Activated CD4-positive, alpha-beta T cell treated with anti-CD3 and anti-CD28 coated beads for 24 hours (primary cell): ENCODE measurements around the gene ABCD4.
"Not testable (repeated sequence)": the region's sequence is repeated elsewhere in the genome, so short reads cannot be mapped to it uniquely, and the experiment has no call there.

Source experiments
- DNase-seq, 2 donors: peaks; one replicate each; pipeline ENCODE4 v3.0.0-alpha.2; 2020; ENCODE audit warnings: low read depth in 2 of 2

The ABCD4 gene

DNA sequence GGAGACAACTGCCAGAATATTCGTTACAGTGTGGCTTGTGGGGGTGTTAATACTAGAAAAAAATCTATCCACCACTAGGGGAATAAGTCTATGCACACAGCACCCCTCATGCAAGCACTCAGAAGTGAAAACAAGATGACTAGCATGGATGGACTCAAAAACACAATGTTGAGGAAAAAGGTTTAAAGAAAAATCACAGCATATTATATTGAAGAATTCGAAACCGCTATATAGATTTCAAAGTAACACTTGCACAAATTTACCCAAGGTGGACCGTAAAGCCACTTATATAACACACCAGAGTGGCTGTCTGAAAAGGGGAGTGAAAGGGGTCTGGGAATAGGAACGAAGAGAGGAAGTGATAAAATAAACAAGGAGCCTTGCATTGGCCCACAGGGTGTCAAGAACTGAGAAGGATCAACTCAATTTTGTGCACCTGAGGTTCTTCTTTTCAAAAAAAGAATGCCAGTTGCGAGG, 544 bp downstream of the ABCD4 start:
- DNase-seq = no peak

DNA sequence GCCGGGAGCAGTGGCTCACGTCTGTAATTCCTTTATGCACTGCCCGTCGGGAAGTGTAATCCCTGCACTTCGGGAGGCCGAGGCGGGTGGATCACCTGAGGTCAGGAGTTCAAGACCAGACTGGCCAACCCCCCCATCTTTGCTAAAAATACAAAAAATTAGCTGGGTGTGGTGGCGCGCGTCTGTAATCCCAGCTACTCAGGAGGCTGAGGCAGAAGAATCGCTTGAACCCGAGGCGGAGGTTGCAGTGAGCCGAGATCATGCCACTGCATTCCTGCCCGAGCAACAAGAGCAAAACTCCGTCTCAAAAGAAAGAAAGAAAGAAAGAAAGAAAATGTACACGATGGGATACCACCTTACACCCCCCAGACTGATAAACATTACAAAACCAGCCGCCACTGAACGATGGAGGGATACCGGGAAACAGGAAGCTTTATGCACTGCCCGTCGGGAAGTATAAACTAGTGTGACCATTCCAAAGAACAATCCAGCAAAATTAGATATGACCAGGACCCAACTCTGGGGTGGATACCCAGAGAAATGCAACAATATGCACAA, 1.1 kb downstream of the ABCD4 start:
- no peak for DNase-seq

DNA sequence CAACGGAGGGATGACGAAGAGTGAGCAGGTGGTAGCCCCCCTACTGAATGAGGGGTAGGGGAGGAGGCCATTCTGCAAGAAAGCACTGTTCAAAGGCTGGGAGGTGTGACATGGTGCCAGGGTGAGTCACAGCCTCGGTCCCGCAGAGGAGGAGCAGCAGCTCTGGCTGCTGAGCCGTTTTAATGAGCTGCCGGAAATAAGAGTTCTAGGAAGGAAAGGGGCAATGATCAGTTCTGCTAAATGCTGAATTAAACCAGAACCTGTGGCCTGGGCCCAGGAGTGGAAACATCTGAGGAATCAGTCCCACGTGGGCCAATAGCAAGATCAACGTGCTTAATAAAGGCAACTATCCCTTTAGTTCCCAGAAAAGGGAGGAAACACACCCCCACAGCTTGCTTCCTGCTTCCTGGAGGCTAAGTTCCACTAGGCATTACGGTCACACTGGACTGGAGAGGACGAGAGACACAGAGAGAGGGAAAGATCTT, 3.6 kb downstream of the ABCD4 start:
- DNase-seq = no peak

DNA sequence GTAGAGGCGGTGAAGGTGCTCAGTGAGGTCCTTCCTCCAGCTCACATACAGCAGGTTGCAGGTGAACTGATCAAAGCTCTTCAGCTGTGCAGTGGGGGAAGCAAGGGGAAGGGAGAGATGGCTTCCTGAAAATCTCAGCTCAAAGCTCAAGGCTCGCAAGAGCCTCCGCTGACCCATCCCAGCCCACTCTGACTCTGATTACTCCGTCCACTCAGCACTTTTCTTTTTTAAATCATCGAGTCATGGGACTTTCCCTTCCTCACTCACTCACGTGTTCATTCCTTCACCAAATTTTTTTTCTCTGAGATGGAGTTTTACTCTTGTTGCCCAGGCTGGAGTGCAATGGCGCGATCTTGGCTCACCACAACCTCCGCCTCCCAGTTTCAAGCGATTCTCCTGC, 4.7 kb downstream of the ABCD4 start:
- DNase-seq = no peak

DNA sequence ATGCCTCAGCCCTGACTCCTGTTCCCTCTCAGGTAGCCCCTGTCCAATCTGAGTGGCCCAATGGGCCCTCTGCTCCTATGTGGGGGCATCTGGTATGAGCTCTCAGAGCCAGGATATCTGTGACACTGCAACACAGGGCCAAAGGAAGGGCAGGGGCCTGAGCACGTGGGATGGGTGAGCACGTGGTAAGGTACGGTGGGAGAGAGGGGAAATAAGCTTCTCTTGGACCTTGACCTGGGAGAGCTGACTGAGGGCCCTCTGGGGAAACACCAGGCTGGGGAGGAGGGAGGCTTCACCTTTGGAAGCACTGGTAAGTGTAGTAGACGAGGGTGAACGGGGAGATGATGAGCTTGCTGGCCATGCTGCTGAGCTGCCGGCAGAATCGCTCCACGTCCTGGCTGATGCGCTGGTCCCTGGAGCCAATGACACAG, 6.7 kb downstream of the ABCD4 start:
- DNase-seq = no peak

DNA sequence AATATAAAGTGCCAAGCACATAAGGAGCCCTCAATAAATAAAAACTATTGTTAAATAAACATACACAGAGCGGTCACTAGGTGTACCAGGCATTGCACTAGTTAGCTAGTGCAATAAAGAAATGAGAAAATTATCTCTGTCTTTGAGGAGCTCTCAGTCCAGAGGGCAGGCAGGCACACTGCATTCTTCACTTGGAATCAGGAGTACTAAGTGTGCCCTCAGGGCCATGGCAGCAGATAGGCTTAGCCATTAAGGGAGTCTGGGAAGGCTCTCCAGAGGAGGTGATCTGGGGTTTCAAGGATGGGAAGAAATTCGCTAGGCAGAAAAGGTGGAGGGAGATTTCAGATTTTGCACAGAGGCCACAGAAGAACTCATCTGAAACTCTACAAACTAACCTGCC, 9.1 kb downstream of the ABCD4 start:
- no peak for DNase-seq

DNA sequence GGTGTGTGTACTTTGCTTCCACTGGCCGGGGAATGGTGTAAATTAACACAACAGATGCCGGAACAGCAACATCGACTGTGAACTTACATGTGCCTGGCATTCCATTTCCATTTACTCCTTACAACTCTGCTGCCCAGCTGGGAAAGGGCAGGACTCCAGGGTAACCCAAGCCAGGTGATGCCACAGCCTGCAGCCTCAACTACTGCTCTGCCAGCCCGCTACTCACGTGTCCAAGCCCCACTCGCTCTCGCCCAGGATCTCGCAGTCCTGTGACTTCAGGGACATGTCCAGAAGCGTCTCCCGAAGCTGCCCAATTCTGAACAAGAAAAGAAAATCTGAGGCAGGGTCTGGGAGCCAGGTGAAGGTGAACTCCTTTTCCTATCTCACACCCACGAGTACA, 10.7 kb downstream of the ABCD4 start:
- DNase-seq = no peak

DNA sequence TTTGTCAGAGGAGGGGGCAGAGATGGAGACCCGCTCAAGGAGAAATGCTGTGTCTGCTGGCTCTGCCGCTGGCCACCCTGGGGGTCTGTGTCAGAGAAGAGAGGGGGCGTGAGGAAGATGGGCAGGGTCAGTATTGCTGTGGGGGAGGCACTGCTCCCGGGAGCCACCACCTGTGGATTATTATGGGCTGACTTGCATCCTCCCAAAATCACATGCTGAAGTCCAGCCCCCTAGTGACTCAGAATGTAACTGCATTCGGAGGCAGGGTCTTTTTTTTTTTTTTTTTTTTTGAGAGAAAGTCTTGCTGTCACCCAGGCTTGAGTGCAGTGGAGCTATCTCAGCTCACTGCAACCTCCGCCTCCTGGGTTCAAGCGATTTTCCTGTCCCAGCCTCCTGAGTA, 12.3 kb downstream of the ABCD4 start:
- DNase-seq = no peak

DNA sequence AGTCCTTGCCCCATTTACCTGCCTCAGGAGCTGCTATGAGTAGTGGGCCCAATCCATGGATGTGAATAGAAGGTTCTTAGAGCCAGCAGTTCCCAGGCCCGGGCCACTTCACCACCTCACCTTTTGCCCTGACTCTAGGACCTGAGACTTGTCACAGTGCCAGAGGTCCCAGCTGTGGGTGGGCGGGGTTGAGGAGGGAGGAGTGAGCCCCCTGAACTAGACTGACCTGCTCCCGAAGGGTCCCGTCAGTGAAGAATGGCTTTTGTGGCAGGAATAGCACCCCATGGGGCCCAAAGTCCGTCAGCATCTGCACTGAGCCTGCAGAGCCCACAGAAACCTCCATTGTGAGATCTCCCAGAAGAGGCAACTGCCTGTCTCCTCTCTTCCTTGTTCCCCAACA, 12.9 kb downstream of the ABCD4 start:
- DNase-seq = no peak

DNA sequence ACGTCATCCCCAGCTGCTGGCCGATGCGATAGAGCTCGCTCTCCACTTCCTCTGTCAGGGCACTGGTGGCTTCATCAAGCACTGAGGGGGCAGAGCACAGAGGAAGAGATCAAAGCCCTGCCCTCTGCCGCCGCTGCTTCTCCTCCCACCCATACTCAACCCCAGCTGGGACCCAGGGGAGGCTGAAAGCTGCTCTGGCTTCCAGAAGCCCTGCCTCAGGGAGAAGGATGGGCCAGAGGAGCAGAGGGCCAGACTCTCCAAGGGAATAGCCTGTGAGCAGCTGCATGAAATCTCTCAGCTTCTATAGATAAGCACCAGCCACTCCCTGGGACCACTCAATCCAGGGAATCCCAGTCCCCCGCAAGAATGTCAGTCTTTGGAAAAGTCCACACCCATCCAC, 16.0 kb downstream of the ABCD4 start:
- no peak for DNase-seq

DNA sequence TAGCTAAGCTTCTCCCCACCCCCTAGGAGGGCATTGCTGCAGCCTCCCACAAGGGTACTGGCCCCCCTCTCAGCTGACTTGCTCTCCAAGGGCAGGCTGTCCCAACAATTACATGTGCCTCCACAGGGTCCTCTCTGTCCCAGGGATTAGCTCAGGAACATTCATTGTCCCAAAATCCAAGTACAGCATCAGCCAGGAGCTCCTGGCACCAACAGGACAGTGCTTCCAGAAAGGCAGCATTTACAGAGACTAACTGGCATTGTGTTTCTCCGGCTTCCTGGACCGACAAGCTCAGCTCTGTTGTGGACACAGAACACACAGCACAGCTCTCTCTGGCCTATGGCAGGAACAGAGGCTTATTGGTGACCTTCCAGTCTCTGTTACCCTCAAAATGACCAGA, 21.7 kb downstream of the ABCD4 start:
- no peak for DNase-seq

DNA sequence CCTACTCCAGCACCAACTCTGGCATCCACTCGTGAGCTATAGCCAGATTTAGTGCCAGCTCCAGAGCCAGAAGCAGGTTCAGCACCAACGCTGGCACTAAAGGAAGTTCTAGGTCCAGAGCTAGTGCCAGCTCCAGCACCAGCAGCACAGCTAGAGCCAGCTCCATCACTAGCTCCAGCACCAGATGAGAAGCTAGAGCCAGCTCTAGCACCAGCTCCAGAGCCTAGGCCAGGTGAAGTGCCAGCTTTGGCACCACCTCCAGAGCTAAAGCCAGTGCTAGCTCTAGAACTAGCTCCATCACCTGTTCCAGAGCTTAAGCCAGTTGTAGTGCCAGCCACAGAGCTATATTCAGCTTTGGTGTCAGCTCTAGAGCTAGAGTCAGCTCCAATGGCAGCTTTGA, 24.7 kb downstream of the ABCD4 start:
- DNase-seq = no peak

DNA sequence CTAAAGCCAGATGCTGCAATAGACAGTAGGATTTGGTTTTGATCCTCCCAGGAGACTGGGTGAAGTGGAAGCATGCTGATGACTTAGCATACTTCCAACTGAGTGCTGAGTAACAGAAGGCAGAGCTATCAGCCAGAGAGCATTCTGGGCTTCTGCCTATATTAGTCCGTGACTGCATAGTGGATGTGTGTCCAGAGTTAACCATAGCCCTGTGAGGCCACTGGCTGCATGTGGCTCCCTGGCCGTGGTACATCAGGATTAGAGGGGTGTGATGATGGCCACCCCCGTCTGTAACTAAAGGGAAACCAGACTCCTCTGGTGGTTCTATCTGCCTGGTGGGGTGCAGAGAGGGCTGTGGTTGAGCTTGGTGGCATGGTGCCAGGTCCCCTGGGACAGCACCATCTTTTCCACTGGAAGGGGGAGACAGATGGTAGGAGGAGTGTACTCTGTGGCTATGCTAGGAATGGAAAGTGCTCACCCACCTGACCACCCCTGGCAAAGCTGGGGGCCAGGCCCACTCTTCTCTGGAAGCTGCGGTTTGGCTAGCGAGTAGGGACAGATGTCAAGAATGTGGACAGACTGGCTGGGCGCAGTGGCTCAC, 27.4 kb downstream of the ABCD4 start:
- DNase-seq = no peak

DNA sequence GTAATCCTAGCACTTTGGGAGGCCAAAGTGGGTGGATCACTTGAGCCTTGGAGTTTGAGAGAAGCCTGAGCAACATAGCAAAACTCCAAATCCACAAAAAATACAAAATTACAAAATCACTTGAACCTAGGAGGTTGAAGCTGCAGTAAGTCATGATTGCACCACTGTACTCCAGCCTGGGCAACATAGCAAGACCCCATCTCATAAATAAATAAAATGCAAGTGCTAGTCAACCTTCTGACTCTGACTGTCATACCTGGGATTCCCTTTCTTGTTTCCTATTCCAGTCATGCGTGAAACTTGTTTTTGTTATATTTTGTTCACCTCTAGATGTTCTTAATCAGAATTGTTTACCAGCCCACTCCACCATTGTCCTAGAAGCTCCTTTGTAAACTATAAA, 31.4 kb downstream of the ABCD4 start:
- DNase-seq = no peak

DNA sequence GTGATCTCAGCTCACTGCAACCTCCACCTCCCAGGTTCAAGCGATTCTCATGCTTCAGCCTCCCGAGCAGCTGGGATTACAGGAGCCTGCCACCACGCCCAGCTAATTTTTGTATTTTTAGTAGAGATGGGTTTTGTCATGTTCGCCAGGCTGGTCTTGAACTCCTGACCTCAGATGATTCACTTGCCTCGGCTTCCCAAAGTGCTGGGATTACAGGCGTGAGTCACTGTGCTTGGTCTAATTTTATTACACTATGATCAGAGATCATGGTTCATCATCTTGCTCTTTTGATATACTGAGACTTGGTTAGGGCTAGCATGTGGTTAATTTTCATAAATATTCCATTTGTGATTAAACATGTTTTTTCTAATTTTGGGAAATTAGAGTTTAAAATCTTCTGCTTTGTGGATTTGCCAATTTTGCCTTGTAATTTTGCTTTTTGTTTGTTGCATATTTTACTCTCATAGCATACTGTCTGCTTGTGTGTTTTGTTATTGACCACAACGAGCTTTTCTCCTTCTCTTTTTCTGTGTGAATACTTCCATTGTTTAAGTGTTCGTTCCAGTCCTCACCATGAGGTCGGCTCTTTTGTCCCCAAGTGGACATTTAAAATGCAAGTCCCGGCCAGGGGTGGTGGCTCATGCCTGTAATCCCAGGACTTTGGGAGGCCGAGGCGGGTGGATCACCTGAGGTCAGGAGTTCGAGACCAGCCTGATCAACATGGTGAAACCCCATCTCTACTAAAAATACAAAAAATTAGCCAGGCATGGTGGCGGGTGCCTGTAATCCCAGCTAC, 32.2 kb downstream of the ABCD4 start:
- DNase-seq = not testable (repeated sequence)

DNA sequence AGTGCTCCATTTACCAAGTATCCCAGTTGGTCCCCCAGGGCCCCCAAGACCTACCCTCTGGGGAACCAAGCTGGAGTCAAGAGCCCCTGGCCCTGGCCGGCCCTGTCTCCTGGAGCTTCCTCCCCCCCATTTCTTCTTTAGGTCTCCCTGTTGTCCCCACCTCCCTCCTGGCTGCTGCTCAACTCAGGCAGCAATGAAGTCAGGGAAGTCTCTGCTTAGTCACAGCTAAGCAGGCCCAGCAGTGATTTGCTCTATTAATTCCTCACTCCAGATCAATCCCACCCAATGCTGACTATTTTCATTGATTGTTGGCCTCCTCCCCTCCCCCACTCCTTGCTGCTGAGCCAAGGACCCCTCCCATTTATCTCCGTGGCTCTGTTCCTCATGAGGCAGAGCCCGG, 35.1 kb downstream of the ABCD4 start:
- no peak for DNase-seq

DNA sequence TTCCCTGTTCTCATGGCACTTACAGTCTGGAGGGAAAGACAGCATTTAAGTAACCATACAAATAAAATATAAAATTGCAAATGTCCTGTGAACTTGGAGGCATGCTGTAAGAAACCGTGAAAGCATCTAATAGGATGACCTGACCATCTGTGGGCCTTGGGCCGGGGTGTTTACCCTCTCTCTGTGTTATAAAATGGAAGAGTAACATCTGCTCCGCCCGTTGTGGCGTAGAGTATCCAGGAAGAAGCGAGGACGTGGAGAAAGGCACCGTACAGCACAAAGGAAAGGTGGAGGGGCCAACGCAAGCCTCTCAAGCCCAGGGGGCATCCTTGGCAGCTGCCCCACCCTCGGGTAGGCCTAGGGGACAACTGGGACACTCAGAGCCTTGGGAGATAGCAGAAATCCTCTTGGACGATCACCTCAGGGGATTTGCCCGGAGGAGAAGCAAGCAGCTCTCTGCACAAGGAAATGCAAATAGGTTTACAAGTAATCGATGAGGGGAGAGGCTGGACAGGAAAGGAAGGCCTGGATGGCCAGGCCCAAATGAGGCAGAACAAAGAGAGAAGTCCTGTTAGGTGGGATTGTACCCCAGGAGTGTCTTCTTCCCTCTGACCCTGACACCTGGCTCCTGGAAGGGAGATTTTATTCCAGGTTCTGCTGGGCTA, 37.3 kb downstream of the ABCD4 start:
- DNase-seq = no peak

DNA sequence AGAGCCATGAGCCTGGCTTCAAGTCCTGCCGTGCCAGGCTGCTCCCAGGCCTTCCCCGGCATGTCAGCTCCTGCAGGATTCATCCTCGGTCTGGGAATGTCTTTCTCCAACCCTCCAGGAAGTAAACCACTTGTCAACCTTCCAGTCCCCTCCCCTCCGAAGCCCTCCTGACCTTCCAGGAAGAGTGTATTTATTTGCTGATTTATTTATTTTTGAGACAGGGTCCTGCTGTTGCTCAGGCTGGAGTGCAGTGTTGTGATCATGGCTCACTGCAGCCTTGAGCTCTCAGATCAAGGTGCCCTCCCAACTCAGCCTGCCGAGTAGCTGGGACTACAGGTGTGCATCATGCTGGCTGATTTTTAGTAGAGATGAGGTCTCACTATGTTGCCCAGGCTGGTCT, 38.8 kb downstream of the ABCD4 start:
- DNase-seq = no peak

DNA sequence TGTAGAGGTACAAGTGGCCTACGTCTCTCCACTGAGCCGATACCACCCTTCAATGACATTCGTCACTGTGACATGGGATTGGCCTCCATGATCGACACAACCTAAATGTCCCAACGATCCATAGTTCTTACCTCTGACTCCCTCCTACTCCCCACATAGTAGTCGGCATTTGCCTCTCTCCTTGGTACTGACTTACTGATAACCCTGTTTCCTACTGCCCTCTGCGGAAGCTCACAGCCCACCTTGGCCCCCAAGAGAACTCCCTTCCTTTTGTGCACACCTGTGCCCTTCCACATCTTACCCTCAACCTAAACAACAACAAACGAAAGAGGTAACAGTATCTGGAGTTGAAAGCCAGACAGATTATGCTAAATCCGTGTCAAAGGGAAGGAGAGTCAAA, 39.6 kb downstream of the ABCD4 start:
- DNase-seq = no peak

DNA sequence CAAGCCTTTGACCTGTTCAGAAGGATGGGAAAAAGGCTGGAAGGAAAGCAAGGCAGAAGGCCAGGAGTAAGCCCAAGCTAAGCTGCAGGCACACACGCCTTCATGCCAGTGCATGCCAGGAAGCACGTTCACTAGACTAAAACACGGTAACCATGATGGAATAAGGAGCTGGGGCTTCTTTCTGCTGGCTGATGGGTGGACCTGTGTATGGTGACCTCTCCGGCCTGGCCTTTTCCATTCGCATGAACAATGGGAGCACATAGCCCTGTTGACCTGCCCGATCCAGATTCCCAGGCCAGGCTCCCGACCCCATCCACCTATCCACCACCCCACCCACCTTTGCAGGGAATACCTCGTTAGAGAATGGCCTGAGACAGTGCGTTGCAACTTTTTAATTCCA, 40.7 kb downstream of the ABCD4 start:
- DNase-seq = no peak

DNA sequence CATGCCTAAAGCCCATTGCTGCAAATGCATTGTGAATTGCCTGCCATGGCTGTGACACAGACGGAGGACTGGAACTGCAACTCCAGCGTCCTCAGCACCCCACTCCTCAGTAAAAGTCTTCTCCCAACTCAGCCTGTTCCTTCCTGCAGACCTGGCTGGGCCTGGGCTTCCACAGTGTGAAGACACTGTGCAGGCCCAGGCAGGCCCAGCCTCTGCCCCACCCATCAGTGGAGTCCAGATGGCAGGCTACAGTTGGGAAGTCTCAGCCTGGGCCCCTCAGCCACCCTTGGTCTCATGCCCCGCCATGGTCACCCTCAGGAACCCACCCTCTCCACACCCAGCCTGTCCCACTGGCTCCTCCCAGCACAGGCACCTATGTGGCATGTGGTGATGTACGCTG, 41.4 kb downstream of the ABCD4 start:
- no peak for DNase-seq

DNA sequence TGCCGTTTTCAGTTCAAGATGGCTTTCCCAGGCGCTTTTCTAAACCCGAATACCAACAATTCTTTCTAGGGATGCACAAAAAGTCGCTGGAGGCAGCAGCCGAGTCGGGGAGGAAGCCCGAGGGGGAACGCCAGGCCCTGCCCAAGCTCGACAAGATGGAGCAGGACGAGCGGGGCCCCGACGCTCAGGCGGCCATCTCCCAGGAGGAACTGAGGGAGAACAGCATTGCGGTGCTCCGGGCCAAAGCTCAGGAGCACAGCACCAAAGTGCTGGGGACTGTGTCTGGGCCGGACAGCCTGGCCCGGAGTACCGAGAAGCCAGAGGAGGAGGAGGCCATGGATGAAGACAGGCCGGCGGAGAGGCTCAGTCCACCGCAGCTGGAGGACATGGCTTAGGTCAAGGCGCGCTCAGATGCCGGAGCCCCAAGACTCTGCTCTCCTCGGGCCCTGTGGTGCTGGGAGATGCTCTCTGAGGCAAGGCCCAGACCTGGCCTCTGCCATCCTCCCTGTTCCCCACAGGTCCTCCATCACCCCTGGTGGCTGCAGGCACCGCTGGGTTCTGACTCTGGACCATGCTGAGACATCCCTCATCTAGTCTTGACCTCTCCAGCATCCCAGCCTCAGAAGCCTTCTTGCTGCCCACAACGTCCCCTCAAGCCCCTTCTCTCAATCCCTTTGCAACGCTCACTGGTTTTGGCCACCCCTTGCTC, 42.1 kb downstream of the ABCD4 start:
- DNase-seq = no peak
